HG03159 (cell line): Measurements from ENCODE around the gene SORCS2.

Source experiments
- ATAC-seq: cut with Tn5 transposase; IDR thresholded peaks from one replicate; pipeline ENCODE4 v1.9.1; 2021; ENCODE audit warnings: mild to moderate bottlenecking, moderate library complexity; ENCODE audit not compliant: unreplicated experiment

The SORCS2 gene

DNA sequence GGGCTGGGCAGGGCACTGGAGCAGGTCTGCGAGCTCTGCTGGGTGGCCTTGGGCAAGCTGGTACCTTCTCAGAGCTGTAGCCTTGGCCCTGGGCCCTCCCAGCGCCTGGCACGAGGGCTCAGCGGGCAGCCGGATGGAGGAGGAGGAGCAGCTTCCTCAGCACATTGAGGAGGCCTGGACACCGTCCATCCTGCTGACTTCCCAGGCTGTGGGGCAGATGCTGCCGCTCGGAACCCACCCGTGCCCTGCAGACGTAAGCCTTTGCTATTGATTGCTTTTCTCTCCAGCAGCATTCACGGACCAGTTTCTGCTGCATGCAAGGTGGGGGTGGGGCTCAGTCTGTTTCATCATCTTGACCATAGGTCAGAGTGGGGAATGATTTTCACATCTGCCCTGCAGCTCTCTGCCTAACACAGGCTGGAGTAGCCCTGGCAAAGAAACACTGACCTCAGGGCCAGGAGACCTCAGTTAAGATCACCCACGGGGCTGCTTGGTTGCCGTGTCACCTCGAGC lies 323.1 kb downstream of the SORCS2 start:
- no peak for ATAC-seq

DNA sequence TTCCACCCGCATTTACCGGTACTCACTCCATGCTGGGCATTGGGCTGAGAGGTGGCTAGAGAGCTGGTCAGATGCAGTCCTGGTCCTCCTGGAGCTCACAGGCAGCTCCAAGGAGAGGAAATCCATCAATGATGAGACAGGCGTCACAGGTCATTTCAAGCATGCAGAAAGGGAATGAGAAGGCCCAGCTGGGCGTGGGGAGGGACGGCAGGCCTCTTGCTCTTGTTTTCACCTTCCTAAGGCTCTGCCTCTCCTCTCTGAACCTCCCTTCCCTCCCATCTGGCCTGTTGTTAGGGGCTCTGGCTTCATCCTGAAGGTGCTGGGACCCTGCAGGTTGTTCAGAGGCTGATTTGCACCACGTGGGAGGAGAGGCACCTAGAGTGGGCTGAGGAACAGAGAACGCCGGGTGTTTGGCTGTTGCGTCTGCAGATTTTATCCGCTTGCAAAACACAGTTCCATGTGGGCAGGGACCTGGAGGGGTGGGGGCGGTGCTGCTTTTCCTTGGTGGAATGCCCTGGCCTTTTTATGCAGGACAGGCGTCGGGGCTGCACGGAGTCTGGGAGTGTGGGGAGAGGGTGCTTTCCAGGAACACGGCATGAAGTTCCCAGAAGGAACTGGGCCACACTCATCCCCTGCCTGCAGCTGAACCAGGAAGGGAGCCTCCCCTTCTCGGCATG lies 323.9 kb downstream of the SORCS2 start:
- no peak for ATAC-seq

DNA sequence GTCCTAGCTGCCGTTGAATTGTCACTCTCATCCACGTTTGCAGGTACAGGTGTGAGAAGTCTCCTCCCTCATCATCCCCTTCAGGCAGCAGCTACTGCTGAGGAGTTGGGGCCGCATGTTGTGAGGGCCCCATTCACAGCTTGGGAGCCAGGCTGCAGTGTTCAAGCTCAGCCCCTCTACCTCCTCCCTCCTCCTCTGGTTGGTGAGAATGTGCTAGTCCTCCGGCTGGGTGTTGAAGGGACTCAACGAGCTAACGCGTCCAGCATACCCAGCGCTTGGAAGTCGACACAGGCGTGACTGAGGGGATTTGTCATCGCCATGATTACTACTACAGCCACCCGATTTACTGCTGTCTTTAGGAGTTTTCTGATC lies 324.4 kb downstream of the SORCS2 start:
- ATAC-seq: no peak

DNA sequence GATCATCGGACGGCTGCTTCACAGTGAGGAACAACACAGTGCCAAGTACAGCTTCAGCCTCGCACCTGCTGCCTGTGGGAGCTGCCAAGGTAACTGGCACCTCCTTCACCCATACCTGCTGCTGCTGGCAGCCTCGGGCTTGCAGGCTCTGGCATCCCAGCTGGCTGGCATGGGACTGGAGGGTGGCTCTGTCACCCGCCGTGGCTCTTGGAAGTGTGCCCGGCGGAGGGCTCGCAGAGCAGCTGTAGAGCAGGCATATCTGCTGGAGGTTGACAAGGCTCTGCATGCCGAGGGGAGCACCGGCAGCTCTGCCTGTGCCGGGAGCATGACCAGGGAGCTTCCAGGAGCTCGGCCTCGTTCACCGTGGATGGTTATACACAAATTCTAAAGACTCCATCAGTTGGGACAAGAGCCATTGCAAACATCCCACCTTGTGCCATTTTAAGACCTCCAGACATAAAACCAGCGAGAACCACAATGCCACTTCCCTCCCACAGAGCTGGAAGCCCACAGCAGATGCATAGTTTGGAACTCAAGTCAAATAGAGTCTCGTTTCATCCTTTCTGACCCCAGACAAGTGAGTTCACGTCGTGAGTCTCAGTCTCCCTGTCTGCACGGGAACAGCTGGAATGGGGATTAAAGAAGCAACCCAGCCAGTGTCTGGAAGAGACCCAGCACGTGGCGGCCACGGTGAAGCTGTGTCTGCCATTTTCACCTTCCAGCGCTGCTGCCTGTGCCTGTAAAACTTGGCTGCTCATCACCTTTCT lies 326.7 kb downstream of the SORCS2 start:
- no peak for ATAC-seq

DNA sequence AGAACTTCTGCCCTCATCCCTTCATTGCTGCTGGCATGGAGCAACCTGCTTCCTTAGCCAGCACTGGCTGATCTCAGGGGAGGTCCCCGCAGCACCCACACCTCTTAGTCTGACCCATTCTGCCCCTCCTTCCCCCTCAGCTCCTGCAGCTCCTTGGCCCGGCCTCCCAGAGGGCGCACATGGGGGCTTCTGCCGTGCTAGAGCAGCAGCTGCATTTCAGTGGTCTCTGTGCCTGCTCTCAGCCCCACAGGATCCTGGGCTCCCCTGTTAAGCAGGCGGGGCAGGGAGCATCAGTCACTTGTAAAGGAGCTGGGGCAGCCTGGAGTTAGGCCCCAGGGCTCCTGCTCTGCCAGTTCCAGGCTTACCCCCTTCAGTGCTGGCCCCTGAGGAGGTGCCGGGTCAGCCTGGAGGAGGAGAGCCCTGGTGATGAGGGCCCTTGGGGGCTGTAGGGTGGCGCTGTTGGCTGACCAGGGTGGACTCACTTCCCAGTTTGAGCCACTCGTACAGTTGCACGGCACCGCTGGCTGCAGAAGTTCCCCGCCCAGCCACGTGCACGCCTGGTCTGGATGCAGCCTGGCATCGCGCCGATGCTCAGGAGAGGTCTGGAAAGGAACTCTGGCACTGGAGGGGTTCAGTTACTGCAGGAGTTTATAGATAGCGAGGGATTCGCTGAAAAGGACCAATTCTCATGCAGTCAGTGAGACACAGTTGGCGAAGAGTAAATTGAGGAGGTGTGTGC lies 327.5 kb downstream of the SORCS2 start:
- no peak for ATAC-seq

DNA sequence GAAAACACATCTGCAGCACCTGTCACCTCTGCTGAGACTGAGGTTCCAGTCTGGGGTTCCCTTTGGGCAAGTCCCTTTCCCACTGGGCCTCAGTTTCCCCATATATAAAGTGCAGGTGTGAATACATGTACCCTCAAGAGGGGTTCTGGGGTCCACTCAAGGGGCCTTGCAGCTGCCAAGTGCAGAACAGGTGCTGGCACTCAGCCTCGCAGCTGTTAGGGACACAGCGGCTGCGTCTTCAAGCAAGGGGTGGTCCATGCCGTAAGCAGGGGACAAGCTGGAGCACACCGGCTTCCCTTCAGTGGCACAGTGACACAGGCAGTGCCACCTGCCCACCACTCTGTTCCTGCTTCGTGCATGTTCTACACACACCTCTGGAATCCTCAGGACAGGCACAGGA lies 329.3 kb downstream of the SORCS2 start:
- no peak for ATAC-seq

DNA sequence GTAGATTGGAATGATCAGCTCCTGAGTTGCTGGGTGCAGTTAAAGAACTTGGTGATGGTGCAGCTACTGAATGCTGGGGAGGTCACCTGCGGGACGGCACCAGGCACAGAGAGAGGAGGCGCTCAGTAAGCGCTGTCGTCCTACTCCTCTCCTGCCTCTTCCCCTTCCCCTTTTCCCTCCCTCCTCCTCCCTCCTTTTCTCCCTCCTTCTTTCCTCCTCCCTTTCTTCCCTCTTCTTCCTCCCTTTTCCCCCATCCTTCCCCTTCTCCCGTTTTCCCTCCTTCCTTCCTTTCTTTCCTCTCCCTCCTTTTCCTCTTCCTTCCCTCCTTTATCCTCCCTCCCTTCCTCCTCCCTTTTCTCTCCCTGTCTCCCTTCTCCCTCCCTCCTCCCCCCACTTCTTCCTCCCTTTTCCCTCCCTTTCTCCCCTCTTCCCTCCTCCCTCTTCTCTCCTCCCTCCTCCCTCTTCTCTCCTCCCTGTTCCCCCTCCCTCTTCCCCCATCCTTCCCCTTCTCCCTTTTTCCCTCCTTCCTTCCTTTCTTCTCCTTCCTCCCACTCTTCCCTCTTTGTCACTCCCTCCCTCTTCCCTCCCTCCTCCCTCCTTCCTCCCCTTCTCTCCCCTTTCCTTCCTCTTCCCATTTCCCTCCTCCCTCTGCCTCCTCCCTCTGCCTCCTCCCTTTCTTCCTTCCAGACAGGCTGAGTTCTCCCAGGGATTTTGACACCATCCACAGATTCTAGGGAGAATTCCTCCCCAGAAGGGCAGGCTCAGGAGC lies 330.3 kb downstream of the SORCS2 start:
- ATAC-seq: no peak

DNA sequence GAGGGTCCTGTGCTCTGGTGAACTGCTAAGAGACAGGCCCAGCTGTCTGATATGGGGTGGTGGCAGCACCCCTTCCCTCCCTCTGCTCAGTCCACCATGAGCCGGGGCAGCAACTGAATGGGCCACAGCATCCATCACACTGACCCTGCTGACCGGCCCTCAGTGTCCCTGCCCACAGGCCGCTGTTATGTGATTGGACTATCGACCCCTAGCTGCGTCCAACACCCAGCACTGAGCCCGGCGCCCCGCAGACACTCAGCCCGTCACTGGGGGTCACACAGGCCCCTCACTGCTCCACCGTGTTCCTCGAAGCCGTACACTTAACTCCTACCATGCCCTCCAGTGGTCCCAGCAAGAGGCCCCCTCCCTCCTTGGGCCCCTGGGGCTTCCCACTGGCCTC lies 331.2 kb downstream of the SORCS2 start:
- no peak for ATAC-seq

DNA sequence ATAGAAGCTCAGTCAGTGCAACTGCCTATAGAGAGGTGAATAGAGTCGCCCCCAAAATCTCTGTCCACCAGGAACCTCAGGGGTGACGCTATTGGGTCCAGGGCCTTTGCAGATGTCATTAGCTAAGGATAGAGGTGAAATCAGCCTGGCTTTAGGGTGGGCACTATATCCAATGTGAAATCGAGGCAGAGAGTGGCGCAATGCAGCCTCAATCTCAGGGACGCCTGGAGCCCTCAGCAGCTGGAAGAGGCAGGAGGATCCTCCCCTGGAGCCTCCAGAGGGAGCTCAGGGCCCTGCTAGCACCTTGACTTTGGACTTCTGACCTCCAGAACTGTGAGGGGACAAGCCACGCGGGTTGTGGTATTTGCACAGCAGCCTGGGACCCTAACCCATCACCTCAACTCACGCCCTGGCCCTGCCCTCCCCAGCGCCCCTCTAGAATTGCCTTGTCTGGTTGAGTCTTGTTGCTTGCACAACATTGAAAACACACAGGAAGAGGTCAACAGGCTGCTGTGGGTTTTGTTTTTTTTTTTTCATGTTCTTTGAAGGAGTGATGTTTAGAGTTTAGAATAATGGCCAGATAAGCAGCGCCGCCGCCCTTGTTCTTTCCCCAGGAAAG lies 331.8 kb downstream of the SORCS2 start:
- ATAC-seq: no peak

DNA sequence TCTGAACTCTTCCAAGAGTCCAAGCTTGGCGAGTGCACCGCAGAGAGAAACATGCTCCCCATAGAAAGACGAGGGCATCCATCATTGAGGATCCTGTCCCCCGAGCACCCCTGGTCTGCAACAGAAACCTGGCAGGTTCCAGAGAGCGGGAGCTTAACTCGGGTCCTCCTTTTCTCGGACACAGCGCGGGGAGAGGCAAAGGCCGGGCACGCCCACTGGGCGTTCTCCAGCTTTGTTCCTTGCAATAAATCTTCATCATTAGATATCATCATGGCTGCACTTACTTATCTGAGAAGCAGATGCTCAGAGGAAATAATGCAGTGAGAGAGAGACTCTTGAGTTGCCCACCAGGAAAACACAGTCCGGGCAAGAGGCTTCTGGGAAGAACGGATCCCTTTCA lies 332.5 kb downstream of the SORCS2 start:
- no peak for ATAC-seq

DNA sequence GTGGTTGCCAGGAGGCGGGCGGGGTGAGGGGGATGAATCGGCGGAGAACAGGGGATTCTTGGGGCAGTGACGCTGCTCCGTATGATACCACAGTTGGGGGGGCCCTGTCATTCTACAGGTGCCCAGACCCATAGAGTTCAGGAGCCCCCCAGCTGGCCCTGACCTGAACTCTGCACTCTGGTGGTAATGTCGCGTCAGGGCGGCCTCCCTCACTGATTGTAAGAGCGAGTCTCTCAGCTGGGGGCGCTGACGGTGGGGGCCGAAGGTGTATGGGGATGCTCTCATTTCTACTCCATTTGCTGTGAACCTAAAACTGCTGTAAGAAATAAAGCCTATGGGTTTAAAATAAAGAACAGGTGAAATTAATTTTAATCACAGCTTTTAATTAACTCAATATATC lies 334.2 kb downstream of the SORCS2 start:
- ATAC-seq: no peak

DNA sequence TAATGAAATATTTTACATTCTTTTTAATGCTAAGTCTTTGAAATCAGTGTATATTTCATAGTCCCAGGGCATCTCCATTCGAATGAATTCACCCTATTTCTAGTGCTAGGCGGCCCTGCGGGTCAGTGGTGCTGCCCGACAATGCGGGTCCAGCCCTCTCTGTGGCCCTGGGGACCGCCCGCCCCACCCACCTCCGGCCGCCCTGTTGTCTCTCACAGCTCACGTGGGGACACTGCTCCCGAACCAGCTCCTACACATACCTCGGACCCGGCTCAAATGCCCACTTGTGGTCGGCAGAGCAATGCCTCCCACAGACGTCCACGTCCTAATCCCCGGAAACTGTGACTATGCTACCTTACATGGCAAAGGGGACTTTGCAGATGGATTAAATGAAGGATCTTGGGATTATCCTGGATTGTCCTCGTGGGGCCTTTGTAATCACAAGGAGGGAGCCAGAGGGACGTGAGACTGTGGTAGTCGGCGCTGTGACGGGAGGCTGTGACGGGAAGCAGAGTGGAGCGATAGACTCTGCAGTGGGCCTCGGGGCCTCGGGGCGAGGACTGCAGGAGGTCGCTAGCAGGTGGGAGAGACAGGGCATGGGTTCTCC lies 334.7 kb downstream of the SORCS2 start:
- no peak for ATAC-seq

DNA sequence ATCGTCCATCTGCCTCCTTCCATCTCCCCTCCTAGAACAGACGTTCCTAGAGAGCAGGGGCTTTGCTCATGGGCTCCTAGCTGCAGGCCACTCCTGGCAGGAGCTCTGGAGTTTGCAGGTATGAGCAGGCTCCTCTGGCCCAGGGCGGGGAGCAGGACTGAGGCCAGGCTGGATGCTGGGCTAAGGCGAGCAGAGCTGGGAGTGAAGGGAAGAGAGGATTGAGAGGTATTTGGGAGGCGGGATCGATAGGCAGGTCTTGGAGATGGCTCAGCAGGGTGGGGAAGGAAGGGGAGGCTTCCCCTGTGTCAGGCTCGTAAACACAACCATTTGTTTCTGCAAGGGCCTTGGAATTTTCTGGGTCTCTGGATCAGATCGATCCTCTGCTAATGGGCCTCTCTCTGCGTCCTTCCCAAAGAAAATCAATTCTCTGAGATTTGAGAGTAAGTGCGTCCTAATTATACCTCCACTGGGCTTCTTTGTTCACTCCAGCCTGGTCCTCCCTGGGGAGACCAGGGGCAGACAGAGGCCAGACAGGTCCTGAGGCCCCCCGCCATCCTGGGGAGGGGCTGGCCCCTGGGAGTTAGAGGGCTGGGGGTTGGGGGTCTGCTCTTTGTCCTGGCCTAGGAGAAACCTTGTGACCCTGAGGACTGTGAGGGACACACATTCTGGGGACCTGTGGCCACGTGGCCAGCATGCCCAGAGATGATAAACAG lies 337.2 kb downstream of the SORCS2 start:
- ATAC-seq: no peak

DNA sequence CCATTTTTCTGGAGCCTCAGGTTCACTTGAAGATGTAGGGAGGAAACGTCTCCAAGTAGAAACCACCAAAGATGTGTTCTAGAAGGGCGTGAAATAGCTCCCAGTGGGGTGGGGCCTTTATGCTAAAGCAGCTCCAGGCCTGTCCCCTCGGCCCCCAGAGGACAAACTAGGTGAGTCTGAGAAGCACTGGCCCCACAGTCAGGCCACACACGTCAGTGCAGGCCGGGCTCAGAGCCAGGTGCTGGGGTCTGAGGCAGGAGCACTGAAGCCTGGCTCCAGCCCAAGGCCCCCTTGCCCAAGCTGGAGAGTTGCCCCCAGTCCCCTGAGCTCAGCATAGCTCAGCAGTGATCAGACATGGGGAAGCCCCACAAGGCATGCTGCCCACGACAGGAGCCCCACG lies 337.7 kb downstream of the SORCS2 start:
- no peak for ATAC-seq

DNA sequence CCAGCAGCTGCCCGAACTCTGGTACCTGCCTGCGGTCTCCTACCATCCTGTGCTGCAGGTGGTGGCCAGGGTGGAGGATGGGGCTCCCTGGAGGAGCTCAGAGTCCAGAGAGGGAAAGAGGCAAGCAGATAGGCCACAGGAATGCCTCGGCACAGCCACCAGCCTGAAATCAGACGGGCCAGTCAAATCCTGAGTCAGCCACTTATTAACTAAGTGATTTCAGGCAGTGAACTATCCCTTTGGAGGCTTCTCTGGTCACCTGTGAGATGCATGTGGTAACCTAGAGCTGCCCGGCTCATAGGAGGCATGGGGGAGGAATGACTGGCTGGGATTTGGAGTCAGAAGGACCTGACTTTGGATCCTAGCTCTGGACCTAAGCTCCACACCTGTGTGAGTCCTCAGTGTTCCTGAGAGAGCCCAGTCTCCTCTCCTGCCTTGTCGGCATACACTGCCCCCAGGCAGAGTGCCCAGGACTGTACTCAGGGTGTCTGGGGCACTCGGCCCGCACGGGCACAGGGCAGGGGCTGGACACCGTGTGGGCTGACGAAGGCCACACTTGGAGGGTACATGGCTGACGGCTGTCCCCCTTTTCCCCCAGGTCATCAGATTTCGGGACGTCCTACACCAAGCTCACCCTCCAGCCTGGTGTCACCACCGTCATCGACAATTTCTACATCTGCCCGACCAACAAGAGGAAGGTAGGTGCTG lies 338.7 kb downstream of the SORCS2 start:
- ATAC-seq: no peak

DNA sequence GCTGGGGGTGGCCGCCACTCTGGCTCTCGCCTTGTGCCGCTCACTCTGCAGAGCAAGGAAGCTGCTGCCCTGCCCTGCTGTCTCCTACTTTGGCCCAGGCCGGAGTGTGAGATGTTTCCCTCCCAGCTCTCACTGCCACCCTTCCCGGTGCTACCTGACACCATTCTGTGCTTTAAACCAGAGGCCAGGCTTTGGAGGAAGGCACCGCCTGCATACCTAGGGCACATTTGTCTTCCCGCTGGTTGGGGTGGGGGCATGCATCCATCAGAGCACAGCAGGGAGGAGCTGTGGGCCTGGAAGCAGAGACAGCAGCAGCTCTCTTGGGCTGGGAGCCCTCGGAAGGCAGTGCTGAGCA lies 339.3 kb downstream of the SORCS2 start:
- ATAC-seq: no peak

DNA sequence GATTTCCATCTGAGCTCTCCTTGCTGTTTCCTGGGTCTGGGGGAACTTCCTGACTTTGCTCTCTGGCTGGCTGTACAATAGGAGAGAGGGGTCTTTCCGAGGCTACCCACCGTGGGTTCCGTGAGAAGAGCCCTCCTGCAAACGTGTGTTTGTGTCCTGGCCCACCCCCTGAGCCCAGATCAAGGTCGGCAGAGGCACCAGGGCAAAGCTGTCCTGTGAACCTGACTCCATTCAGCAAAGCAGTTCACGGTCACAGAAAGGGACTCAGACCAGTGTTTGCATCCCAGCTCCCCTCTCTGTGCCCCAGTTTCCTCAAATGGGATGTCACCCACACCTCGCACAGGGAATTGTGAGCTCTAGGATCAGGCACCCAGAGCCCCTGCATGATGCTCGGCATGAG lies 339.7 kb downstream of the SORCS2 start:
- ATAC-seq: no peak

DNA sequence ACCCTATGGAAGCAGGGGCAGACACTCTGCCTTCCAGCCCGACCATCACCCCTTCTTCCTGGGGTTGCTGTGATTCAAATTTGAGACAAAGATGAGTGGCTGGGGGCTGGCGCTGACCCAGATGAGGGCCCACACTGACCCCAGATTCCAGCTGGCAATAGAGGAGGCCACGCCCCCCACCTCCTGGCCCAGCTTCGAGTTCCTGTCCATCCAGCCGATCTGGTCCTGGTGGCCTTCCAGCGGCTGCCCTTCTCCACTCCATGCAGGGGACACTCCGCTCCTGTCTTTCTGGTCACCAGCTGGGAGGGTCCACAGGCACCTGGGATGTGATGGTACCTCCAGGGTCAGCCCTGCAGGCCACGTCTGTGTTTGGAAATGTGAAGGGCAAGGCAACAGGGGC lies 340.9 kb downstream of the SORCS2 start:
- no peak for ATAC-seq

DNA sequence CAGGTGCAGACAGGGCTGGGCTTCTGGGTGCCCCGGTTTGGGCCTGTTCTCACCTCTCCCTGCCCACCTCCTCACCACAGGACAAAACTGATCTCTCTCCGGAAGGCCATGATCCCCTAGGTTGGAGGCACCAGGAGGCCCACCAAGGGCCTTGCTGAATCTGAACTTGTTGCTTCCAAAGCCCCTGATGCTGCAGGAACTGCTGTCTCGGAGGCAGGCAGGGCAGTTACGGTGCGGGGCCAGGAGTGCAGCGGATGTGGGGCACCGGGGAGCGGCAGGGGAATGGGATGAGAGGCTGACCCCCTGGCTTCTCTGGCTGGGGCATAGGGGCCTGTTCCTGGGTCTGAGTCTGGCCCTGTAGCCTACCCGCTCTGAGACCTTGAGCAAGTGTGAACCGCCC lies 342.8 kb downstream of the SORCS2 start:
- ATAC-seq: no peak
